GM12892 (cell line): Measurements from ENCODE around the gene STARD5.

ENCODE experiments used
- POLR2A ChIP-seq: IDR thresholded peaks from 2 replicates; pipeline ENCODE4 v1.6.1; 2011; ENCODE audit warnings: low read depth, low read length, control low read depth
- TAF1 ChIP-seq: IDR thresholded peaks from 2 replicates; pipeline ENCODE4 v1.6.1; 2011; ENCODE audit warnings: low read depth, mild to moderate bottlenecking, control low read depth, low read length, borderline replicate concordance

GRCh38 chr15:81330366-81331090 is 6.6 kb upstream of the STARD5 start:
- TF ChIP-seq TAF1: no peak
- no peak for TF ChIP-seq POLR2A
